GM12892 (cell line): ENCODE results near the gene SERINC5.

ENCODE experiments used
- POLR2A ChIP-seq: IDR thresholded peaks from 2 replicates; pipeline ENCODE4 v1.6.1; 2011; ENCODE audit warnings: low read depth, low read length, control low read depth
- POLR2AphosphoS5 ChIP-seq: IDR thresholded peaks from 2 replicates; pipeline ENCODE4 v1.6.1; 2011; ENCODE audit warnings: low read depth, low read length, control low read depth
- TAF1 ChIP-seq: IDR thresholded peaks from 2 replicates; pipeline ENCODE4 v1.6.1; 2011; ENCODE audit warnings: low read depth, mild to moderate bottlenecking, control low read depth, low read length, borderline replicate concordance

DNA sequence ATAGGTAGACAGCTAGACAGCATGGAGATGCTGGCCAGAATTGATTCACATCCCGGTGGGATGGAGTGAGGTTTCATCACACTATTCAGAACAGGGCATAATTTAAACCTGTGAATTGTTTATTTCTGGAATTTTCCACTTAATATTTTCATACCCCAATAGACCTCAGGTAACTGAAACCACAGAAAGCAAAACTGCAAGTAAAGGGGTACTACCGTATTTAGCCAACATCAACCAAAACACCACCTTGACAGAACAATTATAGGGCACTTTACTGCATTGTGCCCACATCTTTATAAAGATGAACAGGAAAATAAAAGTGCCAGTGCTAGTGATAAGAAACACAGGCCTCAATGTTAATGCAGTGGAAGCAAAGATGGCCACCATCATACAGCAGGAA, 7.5 kb downstream of the SERINC5 start:
- TF ChIP-seq TAF1 (no peak), POLR2A (no peak), POLR2AphosphoS5 (no peak)
